Measurements from ENCODE around the gene CDKAL1. TPM values are rescaled to one million over a fixed set of nuclear protein-coding genes. Genes with fewer than 3 reads are reported as not detected.

CDKAL1 gene
- polyA plus RNA-seq, 2 of the 4 experiments (the other 2 are of a cell fraction) = 4.7 to 8.3 TPM

DNA sequence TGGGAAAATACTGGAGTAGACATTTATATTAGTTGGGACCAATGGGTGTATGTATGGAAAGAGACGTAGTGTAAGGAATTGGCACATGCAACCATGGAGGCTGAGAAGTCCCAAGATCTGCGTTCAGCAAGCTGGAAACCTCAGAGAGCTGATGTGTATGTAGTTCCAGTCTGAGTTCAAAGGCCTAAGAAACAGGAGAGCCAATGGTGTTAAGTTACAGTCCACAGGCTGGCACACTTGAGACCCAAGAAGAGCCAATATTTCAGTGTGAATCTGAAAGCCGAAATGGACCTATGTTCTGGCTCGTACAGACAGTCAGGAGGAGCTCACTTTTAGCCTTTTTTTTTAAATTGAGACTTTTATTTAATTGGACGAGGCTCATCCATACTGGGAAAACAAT, 244.2 kb downstream of the CDKAL1 start:
- ATAC-seq (no peak), DNase-seq (ENCODE audit: low read depth in 1 of 2, low spot score in 1 of 2) (no peak), FAIRE-seq (no peak)
- Histone ChIP-seq H3K9me3 (no peaks in the 10 kb centered on the region), H3K4me2 (no peak overlapping the region), H3K4me1 (no peaks in the 10 kb centered on the region), H3K4me3 (no peak overlapping the region), H3K27ac (no peak overlapping the region)
- WGBS (ENCODE audit: missing lambda C conversion rate) = 92% methylated on average over 5 of the region's 5 CpGs
- TF ChIP-seq HDAC2 (IDR thresholded peaks at IDR 0.05) = no peak
- TF ChIP-seq CBX2 (IDR thresholded peaks at IDR 0.05; ENCODE audit: borderline replicate concordance, low read depth) = no peak
- TF ChIP-seq, protein P1, sequence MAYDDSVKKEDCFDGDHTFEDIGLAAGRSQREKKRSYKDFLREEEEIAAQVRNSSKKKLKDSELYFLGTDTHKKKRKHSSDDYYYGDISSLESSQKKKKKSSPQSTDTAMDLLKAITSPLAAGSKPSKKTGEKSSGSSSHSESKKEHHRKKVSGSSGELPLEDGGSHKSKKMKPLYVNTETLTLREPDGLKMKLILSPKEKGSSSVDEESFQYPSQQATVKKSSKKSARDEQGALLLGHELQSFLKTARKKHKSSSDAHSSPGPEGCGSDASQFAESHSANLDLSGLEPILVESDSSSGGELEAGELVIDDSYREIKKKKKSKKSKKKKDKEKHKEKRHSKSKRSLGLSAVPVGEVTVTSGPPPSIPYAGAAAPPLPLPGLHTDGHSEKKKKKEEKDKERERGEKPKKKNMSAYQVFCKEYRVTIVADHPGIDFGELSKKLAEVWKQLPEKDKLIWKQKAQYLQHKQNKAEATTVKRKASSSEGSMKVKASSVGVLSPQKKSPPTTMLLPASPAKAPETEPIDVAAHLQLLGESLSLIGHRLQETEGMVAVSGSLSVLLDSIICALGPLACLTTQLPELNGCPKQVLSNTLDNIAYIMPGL (CRISPR knock-in tag; IDR thresholded peaks at IDR 0.05; ENCODE audit: borderline replicate concordance) = no peak
- no peak for TF ChIP-seq EP300 (IDR thresholded peaks at IDR 0.05)
- TF ChIP-seq EHMT2 (IDR thresholded peaks at IDR 0.05; ENCODE audit: low read depth) = no peak
- no peak for TF ChIP-seq MYC (IDR thresholded peaks at IDR 0.05; ENCODE audit: borderline replicate concordance, low read length)
- TF ChIP-seq CHD2 (IDR thresholded peaks at IDR 0.05; ENCODE audit: low read length, partially characterized antibody) = no peak
- TF ChIP-seq, protein P2, sequence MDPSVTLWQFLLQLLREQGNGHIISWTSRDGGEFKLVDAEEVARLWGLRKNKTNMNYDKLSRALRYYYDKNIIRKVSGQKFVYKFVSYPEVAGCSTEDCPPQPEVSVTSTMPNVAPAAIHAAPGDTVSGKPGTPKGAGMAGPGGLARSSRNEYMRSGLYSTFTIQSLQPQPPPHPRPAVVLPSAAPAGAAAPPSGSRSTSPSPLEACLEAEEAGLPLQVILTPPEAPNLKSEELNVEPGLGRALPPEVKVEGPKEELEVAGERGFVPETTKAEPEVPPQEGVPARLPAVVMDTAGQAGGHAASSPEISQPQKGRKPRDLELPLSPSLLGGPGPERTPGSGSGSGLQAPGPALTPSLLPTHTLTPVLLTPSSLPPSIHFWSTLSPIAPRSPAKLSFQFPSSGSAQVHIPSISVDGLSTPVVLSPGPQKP (IDR thresholded peaks at IDR 0.05; ENCODE audit: low read depth, low read length) = no peak
- TF ChIP-seq, protein P3, sequence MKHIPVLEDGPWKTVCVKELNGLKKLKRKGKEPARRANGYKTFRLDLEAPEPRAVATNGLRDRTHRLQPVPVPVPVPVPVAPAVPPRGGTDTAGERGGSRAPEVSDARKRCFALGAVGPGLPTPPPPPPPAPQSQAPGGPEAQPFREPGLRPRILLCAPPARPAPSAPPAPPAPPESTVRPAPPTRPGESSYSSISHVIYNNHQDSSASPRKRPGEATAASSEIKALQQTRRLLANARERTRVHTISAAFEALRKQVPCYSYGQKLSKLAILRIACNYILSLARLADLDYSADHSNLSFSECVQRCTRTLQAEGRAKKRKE (CRISPR knock-in tag; IDR thresholded peaks at IDR 0.05; ENCODE audit: low read depth) = no peak
- TF ChIP-seq FOSB (CRISPR knock-in tag; IDR thresholded peaks at IDR 0.05) = no peak
- no peak for TF ChIP-seq TFCP2L1 (CRISPR knock-in tag; IDR thresholded peaks at IDR 0.05)
- no peak for TF ChIP-seq FOSL2 (IDR thresholded peaks at IDR 0.05)
- TF ChIP-seq FOSL2 (CRISPR knock-in tag; IDR thresholded peaks at IDR 0.05) = no peak
- POLR2A ChIA-PET = no interaction called here
- CTCF ChIA-PET = interaction anchor here (0.8 kb wide), 1 partner anchor 94 kb away, joined by 3 read pairs; no protein-coding TSS in a partner anchor

DNA sequence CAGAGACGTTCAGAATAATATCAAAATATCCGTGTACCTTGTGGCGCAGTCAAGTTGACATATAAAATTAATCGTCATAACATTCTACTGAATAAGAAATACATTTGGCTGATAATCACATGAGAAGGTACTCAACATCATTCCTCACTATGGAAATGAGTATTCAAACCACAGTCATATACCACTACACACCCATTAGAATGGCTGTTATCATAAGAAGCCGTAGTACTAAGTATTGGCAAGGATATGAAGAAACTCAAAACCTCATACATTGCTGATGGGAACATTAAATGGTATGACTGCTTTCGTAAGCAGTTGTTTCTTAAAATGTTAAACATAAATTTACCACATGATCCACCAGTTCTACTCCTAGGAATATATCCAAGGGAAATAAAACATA, 244.7 kb downstream of the CDKAL1 start:
- Histone ChIP-seq H3K4me3 (no peak overlapping the region), H3K4me2 (no peak overlapping the region), H3K27ac (no peak overlapping the region), H3K4me1 (no peaks in the 10 kb centered on the region), H3K9me3 (no peaks in the 10 kb centered on the region)
- WGBS (ENCODE audit: missing lambda C conversion rate) = 87% methylated on average over 6 of the region's 6 CpGs
- no peak for TF ChIP-seq CBX2 (IDR thresholded peaks at IDR 0.05; ENCODE audit: borderline replicate concordance, low read depth)
- TF ChIP-seq, protein P4, sequence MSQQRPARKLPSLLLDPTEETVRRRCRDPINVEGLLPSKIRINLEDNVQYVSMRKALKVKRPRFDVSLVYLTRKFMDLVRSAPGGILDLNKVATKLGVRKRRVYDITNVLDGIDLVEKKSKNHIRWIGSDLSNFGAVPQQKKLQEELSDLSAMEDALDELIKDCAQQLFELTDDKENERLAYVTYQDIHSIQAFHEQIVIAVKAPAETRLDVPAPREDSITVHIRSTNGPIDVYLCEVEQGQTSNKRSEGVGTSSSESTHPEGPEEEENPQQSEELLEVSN (IDR thresholded peaks at IDR 0.05; ENCODE audit: borderline replicate concordance, low read depth) = no peak
- no peak for TF ChIP-seq JUNB (IDR thresholded peaks at IDR 0.05)
- TF ChIP-seq, protein P3 (CRISPR knock-in tag; IDR thresholded peaks at IDR 0.05; ENCODE audit: low read depth) = no peak
- no peak for TF ChIP-seq JUN (IDR thresholded peaks at IDR 0.05)
- no peak for TF ChIP-seq ZFP36 (IDR thresholded peaks at IDR 0.05; ENCODE audit: borderline replicate concordance, partially characterized antibody)
- no peak for TF ChIP-seq CEBPB (IDR thresholded peaks at IDR 0.05)
- TF ChIP-seq FOSB (CRISPR knock-in tag; IDR thresholded peaks at IDR 0.05) = no peak
- TF ChIP-seq KDM5A (IDR thresholded peaks at IDR 0.05) = no peak
- TF ChIP-seq, protein P5, sequence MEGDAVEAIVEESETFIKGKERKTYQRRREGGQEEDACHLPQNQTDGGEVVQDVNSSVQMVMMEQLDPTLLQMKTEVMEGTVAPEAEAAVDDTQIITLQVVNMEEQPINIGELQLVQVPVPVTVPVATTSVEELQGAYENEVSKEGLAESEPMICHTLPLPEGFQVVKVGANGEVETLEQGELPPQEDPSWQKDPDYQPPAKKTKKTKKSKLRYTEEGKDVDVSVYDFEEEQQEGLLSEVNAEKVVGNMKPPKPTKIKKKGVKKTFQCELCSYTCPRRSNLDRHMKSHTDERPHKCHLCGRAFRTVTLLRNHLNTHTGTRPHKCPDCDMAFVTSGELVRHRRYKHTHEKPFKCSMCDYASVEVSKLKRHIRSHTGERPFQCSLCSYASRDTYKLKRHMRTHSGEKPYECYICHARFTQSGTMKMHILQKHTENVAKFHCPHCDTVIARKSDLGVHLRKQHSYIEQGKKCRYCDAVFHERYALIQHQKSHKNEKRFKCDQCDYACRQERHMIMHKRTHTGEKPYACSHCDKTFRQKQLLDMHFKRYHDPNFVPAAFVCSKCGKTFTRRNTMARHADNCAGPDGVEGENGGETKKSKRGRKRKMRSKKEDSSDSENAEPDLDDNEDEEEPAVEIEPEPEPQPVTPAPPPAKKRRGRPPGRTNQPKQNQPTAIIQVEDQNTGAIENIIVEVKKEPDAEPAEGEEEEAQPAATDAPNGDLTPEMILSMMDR (IDR thresholded peaks at IDR 0.05) = no peak
- TF ChIP-seq HDAC2 (IDR thresholded peaks at IDR 0.05) = no peak
- no peak for TF ChIP-seq HEYL (CRISPR knock-in tag; IDR thresholded peaks at IDR 0.05)
- no peak for TF ChIP-seq RAD21 (conservative IDR thresholded peaks at IDR 0.05 in 1 of 2, IDR thresholded peaks at IDR 0.05 in 1 of 2)
- TF ChIP-seq NFE2L2 (conservative IDR thresholded peaks at IDR 0.05; ENCODE audit: low read length) = no peak
- no peak for TF ChIP-seq EHMT2 (IDR thresholded peaks at IDR 0.05; ENCODE audit: low read depth)
- TF ChIP-seq CHD4 (IDR thresholded peaks at IDR 0.05; ENCODE audit: borderline replicate concordance) = no peak
- TF ChIP-seq ZSCAN20 (CRISPR knock-in tag; IDR thresholded peaks at IDR 0.05) = no peak
- TF ChIP-seq EHF (CRISPR knock-in tag; IDR thresholded peaks at IDR 0.05) = no peak
- TF ChIP-seq, protein P6, sequence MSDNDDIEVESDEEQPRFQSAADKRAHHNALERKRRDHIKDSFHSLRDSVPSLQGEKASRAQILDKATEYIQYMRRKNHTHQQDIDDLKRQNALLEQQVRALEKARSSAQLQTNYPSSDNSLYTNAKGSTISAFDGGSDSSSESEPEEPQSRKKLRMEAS (IDR thresholded peaks at IDR 0.05) = no peak
- no peak for TF ChIP-seq KDM1A (IDR thresholded peaks at IDR 0.05; ENCODE audit: low read depth)
- no peak for FAIRE-seq
- DNase-seq (ENCODE audit: low read depth in 1 of 2, low spot score in 1 of 2) = no peak
- no peak for ATAC-seq
- ChIA-PET CTCF (no interaction called here), POLR2A (no interaction called here)
